ENCODE data around the gene PIGP. TPM values are rescaled to one million over a fixed set of nuclear protein-coding genes. Genes with fewer than 3 reads are reported as not detected.

The PIGP gene
- total RNA-seq, 4 donors from 2014 or later = 20.3 to 30.7 (median 21.6) TPM

DNA sequence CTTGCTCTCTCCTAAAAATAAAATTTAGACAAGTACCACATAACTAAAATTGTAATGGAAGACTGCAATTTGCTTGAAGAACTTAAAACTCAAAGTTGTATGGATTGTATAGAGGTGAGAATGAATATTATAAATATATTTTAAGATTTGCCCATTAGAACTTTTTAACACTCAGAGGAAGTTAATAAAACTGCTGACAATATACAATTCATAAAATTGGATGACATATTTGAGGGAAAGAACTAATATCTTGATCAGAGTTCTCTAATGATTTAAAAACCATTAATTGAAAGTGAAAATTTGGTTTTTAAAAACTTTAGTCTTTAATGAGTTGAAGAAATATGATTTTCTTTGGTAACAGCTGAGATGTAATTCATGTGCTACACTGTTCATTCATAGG lies 21.1 kb upstream of the PIGP start:
- TF ChIP-seq EP300 (IDR thresholded peaks at IDR 0.05) (no peak), POLR2A (IDR thresholded peaks at IDR 0.05; ENCODE audit: low read depth) (no peak), POLR2AphosphoS5 (IDR thresholded peaks at IDR 0.05) (no peak)
- TF ChIP-seq, protein P1, sequence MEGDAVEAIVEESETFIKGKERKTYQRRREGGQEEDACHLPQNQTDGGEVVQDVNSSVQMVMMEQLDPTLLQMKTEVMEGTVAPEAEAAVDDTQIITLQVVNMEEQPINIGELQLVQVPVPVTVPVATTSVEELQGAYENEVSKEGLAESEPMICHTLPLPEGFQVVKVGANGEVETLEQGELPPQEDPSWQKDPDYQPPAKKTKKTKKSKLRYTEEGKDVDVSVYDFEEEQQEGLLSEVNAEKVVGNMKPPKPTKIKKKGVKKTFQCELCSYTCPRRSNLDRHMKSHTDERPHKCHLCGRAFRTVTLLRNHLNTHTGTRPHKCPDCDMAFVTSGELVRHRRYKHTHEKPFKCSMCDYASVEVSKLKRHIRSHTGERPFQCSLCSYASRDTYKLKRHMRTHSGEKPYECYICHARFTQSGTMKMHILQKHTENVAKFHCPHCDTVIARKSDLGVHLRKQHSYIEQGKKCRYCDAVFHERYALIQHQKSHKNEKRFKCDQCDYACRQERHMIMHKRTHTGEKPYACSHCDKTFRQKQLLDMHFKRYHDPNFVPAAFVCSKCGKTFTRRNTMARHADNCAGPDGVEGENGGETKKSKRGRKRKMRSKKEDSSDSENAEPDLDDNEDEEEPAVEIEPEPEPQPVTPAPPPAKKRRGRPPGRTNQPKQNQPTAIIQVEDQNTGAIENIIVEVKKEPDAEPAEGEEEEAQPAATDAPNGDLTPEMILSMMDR (IDR thresholded peaks at IDR 0.05) = no peak
- no peaks in the 10 kb centered on the region for H3K27me3 ChIP-seq
- H3K4me3 ChIP-seq = no peak overlapping the region
- DNase-seq (ENCODE audit: extremely low spot score) = no peak
- peaks cover 15 to 60% (median 36%) of the 10 kb centered on the region in 4 donors for H3K36me3 ChIP-seq
- no peaks in the 10 kb centered on the region for H3K4me1 ChIP-seq
- no peak overlapping the region for H3K27ac ChIP-seq (replicated peaks in 1 of 4)
- H3K9me3 ChIP-seq = no peaks in the 10 kb centered on the region
- intact Hi-C loops (cut with DNase I) = no loop called here

DNA sequence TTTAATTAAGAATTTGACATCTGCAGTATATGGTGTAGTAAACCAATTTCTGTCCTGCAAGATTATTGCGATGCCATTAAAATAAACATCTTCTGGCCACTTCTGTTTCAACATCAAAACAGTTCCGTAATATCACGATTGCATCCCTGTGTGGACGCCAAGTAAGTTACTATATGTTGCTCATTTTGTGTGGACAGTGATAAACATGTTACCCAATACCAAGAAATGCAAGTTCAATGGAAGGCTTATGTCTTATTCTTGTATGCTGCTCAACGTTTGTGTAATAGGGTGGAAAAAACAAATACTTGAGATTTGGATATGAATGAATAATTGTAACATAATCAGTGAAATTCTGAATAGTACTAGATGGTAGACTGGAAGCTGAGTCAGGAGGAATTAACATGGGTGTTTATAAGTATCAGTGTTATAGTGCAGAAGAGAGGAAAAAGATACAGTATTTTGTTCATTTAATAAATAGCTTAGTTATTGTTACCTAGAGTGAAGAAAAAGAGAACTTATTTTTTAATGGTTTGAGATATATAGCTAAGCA lies 15.4 kb upstream of the PIGP start:
- intact Hi-C loops (cut with DNase I) = no loop called here
- 80% methylated on average over 5 of the region's 5 CpGs for WGBS
- no peak overlapping the region for H3K27ac ChIP-seq (replicated peaks in 1 of 4)

GRCh38 chr21:37087188-37087587 lies 14.3 kb upstream of the PIGP start:
- 46% methylated on average over 5 of the region's 5 CpGs for WGBS
- DNase-seq (ENCODE audit: extremely low spot score) = no peak
- intact Hi-C loops (cut with DNase I) = no loop called here
- Histone ChIP-seq H3K4me1 (peaks cover 7 to 25% (median 17%) of the 10 kb centered on the region in 4 donors), H3K4me3 (no peak overlapping the region), H3K36me3 (peaks cover 0 to 12% (median 5%) of the 10 kb centered on the region in 4 donors), H3K27ac (replicated peaks in 1 of 4) (no peak overlapping the region), H3K9me3 (no peaks in the 10 kb centered on the region), H3K27me3 (no peaks in the 10 kb centered on the region)
- no peak for TF ChIP-seq EP300 (IDR thresholded peaks at IDR 0.05)
- TF ChIP-seq, protein P1 (IDR thresholded peaks at IDR 0.05) = peak; percentile 19 to 48 (median 42)

More for the DNA sequence above, 15.4 kb upstream of the PIGP start:
- Histone ChIP-seq H3K4me1 (peaks cover 1 to 17% (median 6%) of the 10 kb centered on the region in 4 donors), H3K36me3 (peaks cover 0 to 15% (median 7%) of the 10 kb centered on the region in 4 donors), H3K9me3 (no peaks in the 10 kb centered on the region), H3K27me3 (no peaks in the 10 kb centered on the region), H3K4me3 (no peak overlapping the region)
- TF ChIP-seq, protein P1 (IDR thresholded peaks at IDR 0.05) = no peak
- TF ChIP-seq POLR2AphosphoS5 (IDR thresholded peaks at IDR 0.05) = no peak
- no peak for TF ChIP-seq EP300 (IDR thresholded peaks at IDR 0.05)
- no peak for TF ChIP-seq POLR2A (IDR thresholded peaks at IDR 0.05; ENCODE audit: low read depth)
- DNase-seq (ENCODE audit: extremely low spot score) = no peak

DNA sequence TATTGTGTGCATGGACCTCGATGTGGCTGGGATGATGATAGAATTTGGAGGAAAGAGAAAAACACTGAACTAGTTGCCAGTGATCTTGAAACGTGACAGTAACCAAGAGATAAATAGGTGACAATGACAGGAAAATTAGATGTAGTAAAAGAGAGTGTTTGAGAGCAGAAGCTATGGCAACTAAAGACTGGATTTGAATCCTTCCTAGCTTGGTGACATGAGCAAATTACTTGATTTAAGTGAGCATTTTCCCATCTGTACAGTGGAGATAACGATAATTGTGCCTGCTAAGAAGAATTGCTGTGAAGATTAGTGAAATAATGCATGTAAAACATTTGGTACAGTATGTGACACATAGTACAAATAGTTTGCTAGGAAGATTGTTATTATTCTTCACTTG lies 12.9 kb upstream of the PIGP start:
- intact Hi-C loops (cut with DNase I) = no loop called here
- WGBS = 87% methylated on average over 3 of the region's 3 CpGs
- no peak overlapping the region for H3K4me3 ChIP-seq

More for the DNA sequence above, 12.9 kb upstream of the PIGP start:
- Histone ChIP-seq H3K27ac (replicated peaks in 1 of 4) (no peak overlapping the region), H3K4me1 (peaks cover 7 to 27% (median 18%) of the 10 kb centered on the region in 4 donors), H3K36me3 (peaks cover 0 to 7% (median 2%) of the 10 kb centered on the region in 4 donors), H3K27me3 (no peaks in the 10 kb centered on the region), H3K9me3 (no peaks in the 10 kb centered on the region)
- no peak for DNase-seq (ENCODE audit: extremely low spot score)
- TF ChIP-seq POLR2A (IDR thresholded peaks at IDR 0.05; ENCODE audit: low read depth) = no peak
- TF ChIP-seq, protein P1 (IDR thresholded peaks at IDR 0.05) = no peak
- no peak for TF ChIP-seq POLR2AphosphoS5 (IDR thresholded peaks at IDR 0.05)
- TF ChIP-seq EP300 (IDR thresholded peaks at IDR 0.05) = no peak
